Vagina (tissue), 2 donors: ENCODE measurements around the gene CACNA1S.

Experiments
- POLR2A ChIP-seq, 2 donors: fragments of 450-650 bp; IDR thresholded peaks; one replicate each; pipeline ENCODE4 v1.6.1; 2017; ENCODE audit warnings: antibody characterized with exemption in 2 of 2, mild to moderate bottlenecking in 2 of 2, moderate library complexity in 2 of 2
- POLR2AphosphoS5 ChIP-seq, 2 donors: sonication (generic); formaldehyde crosslinking; IDR thresholded peaks; one replicate each; pipeline ENCODE4 v1.9.0; 2017; ENCODE audit warnings: antibody characterized with exemption in 2 of 2, mild to moderate bottlenecking in 2 of 2, low read depth in 1 of 2; ENCODE audit not compliant: insufficient read depth in 1 of 2
- TF ChIP-seq, protein P1 (sequence below), 3 experiments: fragments of 450-650 bp in 2 of 3; fragments of 200-600 bp in 1 of 3; sonication (generic) in 1 of 3; IDR thresholded peaks; one replicate each; pipeline ENCODE4 v1.5.1; 2017 to 2019; ENCODE audit warnings: antibody characterized with exemption in 3 of 3, mild to moderate bottlenecking in 2 of 3, moderate library complexity in 2 of 3

DNA sequence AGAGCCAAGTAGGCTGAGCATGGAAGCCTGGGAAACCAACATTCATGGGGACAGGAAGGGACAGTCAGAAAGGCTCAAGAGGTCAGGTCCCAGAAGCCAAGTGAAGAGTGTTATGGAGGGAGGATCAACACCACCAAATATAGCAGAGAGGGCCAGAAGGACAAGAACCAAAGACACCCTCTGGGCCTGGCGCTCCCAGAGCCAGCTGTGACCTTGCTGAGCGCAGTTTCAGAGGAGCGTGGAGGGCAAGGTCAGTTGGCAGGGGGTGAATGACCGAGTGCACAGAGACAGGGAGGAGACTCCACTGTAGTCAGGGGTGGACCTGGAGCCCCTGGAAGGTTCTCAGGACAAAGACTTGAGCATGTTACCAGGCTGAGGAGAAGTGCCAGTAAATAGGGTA lies 19.2 kb upstream of the CACNA1S start:
- TF ChIP-seq, protein P1, sequence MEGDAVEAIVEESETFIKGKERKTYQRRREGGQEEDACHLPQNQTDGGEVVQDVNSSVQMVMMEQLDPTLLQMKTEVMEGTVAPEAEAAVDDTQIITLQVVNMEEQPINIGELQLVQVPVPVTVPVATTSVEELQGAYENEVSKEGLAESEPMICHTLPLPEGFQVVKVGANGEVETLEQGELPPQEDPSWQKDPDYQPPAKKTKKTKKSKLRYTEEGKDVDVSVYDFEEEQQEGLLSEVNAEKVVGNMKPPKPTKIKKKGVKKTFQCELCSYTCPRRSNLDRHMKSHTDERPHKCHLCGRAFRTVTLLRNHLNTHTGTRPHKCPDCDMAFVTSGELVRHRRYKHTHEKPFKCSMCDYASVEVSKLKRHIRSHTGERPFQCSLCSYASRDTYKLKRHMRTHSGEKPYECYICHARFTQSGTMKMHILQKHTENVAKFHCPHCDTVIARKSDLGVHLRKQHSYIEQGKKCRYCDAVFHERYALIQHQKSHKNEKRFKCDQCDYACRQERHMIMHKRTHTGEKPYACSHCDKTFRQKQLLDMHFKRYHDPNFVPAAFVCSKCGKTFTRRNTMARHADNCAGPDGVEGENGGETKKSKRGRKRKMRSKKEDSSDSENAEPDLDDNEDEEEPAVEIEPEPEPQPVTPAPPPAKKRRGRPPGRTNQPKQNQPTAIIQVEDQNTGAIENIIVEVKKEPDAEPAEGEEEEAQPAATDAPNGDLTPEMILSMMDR (IDR thresholded peaks at IDR 0.05), result no peak
- no peak for TF ChIP-seq POLR2A (IDR thresholded peaks at IDR 0.05)
- no peak for TF ChIP-seq POLR2AphosphoS5 (IDR thresholded peaks at IDR 0.05; ENCODE audit: insufficient read depth in 1 of 2, low read depth in 1 of 2)
